GM18868 (cell line): ENCODE data around the gene HPX.

Experiments used
- ATAC-seq: cut with Tn5 transposase; IDR thresholded peaks from one replicate; pipeline ENCODE4 v1.9.1; 2021; ENCODE audit warnings: mild to moderate bottlenecking, moderate library complexity; ENCODE audit not compliant: unreplicated experiment

Gene HPX, protein sequence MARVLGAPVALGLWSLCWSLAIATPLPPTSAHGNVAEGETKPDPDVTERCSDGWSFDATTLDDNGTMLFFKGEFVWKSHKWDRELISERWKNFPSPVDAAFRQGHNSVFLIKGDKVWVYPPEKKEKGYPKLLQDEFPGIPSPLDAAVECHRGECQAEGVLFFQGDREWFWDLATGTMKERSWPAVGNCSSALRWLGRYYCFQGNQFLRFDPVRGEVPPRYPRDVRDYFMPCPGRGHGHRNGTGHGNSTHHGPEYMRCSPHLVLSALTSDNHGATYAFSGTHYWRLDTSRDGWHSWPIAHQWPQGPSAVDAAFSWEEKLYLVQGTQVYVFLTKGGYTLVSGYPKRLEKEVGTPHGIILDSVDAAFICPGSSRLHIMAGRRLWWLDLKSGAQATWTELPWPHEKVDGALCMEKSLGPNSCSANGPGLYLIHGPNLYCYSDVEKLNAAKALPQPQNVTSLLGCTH

GRCh38 chr11:6440906-6441358, at the start of gene HPX:
HPX (minus strand) TSS chr11:6440987; CDS start chr11:6440963, 24 bp downstream.
- ATAC-seq, result no peak

DNA sequence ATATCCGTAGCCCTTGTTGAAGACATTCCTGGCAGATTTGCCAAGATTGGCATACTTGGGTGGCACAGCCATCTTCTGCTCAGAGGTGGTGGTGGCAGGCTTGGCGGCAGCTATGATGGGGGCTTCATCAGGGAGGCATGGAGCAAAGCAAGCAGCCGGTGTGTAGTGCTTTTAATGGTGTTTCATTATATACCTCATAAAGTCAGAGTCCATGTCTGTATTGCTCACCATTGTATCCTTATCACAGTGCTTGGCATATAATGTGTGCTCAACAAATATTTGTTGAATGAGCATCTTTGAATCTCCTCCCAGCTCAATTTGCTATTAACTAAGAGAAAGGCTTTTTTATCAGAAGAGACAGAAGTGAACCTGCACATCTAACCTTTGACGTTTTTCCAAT, 48.5 kb upstream of the HPX start:
- ATAC-seq, result no peak

- no peak for ATAC-seq
Observed at GRCh38 chr11:6488821-6489220, 48.0 kb upstream of the HPX start.

DNA sequence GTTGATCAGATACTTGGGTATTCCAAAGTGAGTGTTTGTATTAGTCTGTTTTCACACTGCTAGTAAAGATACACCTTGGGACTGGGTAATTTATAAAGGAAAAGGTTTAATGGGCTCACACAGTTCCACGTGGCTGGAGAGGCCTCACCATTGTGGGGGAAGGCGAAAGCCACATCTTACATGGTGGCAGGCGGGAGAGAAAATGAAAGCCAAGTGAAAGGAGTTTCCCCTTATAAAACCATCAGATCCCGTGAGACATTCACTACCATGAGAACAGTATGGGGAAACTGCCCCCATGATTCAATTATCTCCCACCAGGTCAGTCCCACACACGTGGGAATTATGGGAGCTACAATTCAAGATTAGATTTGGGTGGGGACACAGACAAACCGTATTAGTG, 47.6 kb upstream of the HPX start:
- ATAC-seq, result no peak

DNA sequence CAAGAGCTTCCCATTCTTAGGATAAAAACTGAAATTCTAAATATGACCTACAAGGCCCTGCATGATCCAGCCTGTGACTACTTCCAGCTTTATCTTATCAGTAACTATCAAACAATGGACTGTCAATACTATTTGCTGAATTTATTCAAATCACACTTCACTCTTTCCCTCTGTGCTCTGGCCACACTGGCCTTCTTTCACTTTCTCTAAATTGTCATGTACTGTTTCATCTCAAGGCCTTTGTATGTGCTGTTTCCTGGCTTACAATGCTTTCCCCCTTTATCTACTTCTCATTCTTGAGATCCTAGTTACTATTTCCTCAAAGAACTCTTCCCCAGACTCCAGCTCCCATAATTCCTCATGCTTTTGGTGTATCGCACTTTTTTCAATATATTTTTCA, 46.2 kb upstream of the HPX start:
- ATAC-seq, result no peak

- ATAC-seq, result no peak
Observed at GRCh38 chr11:6486256-6486655, 45.5 kb upstream of the HPX start.

GRCh38 chr11:6485661-6486060, 44.9 kb upstream of the HPX start:
- no peak for ATAC-seq

DNA sequence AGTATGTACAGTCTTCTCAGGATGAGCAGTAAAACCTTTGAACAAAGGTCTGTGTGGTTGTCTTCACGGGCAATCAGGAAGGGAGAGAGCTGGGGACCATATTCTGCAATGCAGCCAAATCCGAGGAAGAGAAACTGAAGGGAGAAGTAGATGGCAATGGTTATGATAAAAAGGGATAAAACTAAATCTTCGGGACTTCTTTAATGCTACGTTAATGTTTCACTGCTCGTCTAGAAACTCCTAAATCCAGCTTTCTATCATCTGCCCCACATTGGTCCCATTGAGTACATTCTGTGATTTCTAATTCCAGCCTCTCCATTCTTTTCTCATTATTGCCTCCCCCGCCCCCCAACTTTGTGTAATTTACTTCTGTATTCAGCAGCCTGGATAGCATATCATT, 42.2 kb upstream of the HPX start:
- no peak for ATAC-seq

GRCh38 chr11:6482441-6482840, 41.7 kb upstream of the HPX start:
- no peak for ATAC-seq

- ATAC-seq, result peak; percentile 4
Observed at GRCh38 chr11:6481924-6482275, 41.1 kb upstream of the HPX start.

- peak; percentile 99 for ATAC-seq
Observed at GRCh38 chr11:6481012-6481923, 40.5 kb upstream of the HPX start, which contains the start of the genes ARFIP2 and TIMM10B. ARFIP2 (minus strand) TSS chr11:6481331; CDS start chr11:6480421, 910 bp downstream. TIMM10B (plus strand) TSS chr11:6481501; CDS start chr11:6481517, 16 bp downstream.

GRCh38 chr11:6480299-6480914, 39.6 kb upstream of the HPX start:
- no peak for ATAC-seq

DNA sequence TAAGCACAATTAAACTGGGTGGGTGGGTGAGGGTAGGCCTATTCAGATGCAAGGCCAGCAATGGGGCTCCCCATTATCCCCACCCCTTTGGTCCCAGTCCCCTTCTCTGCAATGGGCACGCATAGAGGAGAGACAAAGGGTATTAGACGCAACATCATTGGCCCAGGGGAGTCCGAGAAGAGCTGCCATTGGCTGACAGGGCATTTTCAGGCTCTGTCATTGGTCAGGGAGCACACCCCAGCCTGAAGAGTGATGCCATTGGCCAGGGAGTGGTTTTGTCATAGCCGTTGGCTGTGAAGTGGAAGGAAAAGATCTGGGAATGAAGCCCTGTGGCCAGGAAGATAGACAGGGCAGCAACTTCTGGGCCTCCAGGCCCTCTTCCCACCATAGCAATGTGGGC, 35.8 kb upstream of the HPX start:
- no peak for ATAC-seq

GRCh38 chr11:6475936-6476335, 35.1 kb upstream of the HPX start:
- no peak for ATAC-seq

- no peak for ATAC-seq
Observed at GRCh38 chr11:6474806-6475500, 34.2 kb upstream of the HPX start.

DNA sequence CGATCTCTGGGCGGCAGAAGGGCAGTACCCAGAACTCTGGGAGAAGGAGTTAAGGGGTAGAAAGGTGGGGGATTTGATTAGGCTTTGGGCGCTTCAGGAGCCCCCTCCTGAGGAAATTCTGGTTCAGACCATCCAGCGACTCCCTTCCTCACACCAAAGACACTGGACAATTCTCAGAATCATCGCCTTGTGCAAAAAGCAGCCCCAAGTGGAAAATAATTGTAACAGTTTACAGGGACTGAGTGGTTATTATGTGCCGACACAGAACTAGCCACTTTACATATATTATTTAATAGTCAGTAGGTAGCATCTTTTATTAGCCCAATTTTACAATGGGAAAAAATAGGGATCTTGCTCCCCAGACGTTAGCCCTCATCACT, 33.6 kb upstream of the HPX start:
- ATAC-seq, result peak; percentile 6

DNA sequence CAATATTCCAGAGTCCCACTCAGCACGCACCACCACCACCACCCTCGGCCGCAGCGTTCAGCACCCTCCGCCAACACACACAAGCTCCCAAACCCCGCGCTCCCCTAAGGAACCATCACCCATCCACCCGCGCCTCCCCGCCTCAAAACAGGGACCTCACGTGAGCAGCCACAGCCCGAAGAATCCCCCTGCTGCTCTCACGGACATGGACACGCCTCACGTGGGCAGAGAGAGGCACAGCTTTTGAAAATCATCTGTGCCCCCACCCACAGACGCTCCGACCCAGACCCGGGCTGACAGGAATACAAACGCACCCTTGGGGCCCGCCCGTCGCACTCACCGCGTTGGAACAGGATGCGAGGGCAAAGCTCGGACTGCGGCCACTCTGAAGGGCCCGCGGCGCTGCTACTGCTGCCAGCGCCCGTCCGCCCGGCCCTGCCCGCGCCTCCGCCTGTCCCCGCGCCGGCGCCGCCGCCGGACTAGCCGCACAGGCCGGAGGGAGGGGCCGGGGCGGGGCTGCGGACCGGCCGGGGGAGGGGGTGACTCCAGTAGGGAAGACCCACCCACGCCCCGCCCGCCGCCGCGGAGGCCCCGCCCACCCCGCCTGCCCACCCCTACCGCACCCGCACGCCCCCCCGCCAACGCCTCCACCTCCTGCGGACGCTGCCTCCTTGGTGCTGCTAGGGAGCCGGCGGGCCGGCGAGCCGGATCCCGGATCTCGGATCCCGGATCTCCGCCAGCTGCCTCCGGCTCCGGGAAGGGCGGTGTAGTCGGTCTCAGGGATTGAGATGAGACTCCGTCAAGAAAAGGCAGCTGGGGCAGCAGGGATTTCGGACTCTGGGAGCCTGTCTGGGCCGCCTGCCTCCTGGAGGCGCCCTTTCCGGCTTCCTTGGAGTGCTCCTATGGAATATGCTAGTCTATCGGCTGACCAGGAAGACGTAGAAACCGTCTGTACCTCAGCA, 32.9 kb upstream of the HPX start, which contains the start of gene TRIM3:
TSS of gene TRIM3 (minus strand) at position 491 of the 962 bp plus-strand sequence. CDS start 8,246 bp downstream, outside the sequence.
- peak; percentile 58 for ATAC-seq

DNA sequence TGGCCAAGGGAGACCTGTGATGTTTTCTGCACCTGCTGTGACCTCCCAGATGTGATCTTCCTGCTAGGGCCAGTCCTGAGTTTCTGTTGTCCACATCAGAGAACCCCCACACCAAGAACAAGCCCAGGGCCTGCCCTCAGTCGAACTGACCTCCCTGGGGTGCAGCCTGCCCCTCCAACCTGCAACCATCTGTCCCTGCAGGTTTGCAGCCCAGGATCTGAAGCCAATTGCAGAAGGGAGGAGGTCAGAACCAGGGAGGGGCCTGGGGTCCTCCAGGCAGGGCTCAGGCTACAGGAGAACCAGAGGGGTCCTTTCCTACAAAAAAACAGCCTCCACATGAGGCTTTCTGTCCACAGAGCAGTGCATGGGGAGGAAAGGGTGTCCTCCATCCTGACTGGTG, 32.1 kb upstream of the HPX start:
- ATAC-seq, result no peak

- no peak for ATAC-seq
Observed at GRCh38 chr11:6469599-6469998, 28.8 kb upstream of the HPX start.
